Activated CD4-positive, alpha-beta T cell treated with anti-CD3 and anti-CD28 coated beads for 48 hours (primary cell): Measurements from ENCODE around the gene SUV39H1.
"Not testable (repeated sequence)": the region's sequence is repeated elsewhere in the genome, so short reads cannot be mapped to it uniquely, and the experiment has no call there.

ENCODE experiments used
- DNase-seq: peaks from one replicate; pipeline ENCODE4 v3.0.0-alpha.2; 2020

SUV39H1 gene, protein sequence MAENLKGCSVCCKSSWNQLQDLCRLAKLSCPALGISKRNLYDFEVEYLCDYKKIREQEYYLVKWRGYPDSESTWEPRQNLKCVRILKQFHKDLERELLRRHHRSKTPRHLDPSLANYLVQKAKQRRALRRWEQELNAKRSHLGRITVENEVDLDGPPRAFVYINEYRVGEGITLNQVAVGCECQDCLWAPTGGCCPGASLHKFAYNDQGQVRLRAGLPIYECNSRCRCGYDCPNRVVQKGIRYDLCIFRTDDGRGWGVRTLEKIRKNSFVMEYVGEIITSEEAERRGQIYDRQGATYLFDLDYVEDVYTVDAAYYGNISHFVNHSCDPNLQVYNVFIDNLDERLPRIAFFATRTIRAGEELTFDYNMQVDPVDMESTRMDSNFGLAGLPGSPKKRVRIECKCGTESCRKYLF

DNA sequence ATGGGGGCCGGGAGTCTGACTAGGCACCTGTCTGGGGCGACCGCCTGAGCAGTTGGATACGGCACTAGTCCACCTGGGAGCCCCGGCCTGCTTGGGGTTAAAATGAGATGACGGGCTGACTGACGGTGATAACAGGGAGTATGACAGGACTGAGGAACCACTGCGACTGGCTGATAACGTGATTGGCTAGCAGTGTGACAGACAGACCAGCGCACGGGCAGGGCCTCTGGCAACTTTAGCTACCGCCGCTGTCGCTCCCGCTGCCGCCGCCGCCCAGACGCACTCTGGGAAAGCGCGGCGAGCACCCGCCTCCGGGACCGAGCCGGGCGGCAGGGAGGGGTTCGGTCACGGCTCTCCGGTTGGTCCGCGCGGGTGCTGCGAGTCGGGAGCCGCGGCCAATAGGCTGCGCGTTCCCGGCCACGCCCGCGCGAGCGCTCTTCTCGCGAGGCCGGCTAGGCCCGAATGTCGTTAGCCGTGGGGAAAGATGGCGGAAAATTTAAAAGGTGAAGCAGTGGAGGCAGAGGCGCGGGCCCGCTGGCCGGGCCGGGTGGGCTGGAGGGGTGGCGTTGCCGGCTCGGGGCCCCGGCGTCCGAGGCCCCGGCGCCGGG, at the start of gene SUV39H1:
Gene SUV39H1, plus strand, starts transcription at position 434 of the 608 bp plus-strand sequence. Its CDS starts 51 bp downstream, at position 485.
- peak; percentile 88 for DNase-seq

DNA sequence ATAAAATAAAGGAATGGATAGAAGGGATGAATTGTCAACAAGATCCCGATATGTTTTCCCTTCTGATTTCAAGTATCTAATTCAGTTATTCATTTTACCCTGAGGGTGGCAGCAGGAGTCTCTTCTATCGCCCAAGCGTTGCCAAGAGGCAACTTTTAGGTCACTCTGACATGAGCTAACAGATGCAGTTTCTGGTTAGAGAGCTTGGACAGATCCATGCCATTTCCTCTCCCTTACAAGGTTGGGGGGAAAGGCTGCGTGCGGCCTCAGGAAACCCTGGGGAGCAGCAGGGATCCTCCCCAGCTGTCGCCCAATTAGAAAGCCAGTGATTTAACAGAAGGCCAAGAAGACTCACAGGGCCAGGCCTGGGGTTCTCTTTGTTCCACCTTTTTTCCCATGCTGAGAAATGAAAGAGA, 48.2 kb upstream of the SUV39H1 start:
- peak; percentile 14 for DNase-seq

DNA sequence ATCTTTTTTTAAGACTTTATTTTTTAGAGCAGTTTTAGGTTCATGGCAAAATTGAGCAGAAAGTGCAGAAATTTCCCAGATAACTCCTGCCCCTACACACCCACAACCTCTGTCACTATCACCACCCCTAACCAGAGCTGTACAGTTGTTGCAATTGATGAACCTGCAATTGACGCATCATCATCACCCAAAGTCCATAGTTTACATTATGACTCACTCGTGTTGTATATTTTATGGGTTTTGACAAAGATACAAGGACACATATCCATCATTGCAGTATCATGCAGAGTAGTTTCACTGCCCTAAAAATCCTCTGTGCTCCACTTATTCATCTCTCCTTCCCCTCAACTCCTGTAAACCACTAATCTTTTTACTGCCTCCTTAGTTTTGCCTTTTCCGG, 47.4 kb upstream of the SUV39H1 start:
- DNase-seq: no peak

DNA sequence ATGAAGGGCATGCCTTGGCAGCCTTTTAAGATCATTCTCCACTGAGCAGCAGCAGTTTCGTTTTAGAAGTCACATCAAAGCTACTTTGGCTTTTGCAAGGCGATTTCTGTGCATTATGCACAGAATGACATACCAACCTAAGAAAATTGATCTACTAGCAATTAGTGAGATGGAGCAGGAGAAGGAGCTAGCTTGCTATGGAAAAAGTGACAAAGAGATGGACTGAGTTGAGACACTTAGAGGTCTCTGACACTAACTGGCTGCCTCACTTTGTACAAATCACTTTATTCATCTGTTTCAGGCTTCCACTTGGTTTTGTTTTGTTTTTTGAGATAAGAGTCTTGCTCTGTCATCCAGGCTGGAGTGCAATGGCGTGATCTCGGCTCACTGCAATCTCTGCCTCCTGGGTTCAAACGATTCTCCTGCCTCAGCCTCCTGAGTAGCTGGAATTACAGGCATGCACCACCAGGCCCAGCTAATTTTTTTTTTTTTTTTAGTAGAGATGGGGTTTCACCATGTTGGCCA, 44.4 kb upstream of the SUV39H1 start:
- not testable (repeated sequence) for DNase-seq

DNA sequence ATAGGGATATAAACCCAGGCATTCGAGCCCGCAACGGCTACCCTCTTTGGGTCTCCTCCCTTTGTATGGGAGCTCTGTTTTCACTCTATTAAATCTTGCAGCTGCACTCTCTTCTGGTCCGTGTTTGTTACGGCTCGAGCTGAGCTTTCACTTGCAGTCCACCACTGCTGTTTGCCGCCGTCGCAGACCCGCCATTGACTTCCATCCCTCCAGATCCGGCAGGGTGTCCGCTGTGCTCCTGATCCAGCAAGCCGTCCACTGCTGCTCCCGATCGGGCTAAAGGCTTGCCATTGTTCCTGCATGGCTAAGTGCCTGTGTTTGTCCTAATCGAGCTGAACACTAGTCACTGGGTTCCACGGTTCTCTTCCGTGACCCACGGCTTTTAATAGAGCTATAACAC, 41.8 kb upstream of the SUV39H1 start:
- not testable (repeated sequence) for DNase-seq

DNA sequence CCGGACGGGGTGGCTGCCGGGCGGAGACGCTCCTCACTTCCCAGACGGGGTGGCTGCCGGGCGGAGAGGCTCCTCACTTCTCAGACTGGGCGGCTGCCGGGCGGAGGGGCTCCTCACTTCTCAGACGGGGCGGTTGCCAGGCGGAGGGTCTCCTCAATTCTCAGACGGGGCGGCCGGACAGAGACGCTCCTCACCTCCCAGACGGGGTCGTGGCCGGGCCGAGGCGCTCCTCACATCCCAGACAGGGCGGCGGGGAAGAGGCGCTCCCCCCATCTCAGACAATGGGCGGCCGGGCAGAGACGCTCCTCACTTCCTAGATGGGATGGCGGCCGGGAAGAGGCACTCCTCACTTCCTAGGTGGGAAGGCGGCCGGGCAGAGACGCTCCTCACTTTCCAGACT, 36.8 kb upstream of the SUV39H1 start:
- not testable (repeated sequence) for DNase-seq

DNA sequence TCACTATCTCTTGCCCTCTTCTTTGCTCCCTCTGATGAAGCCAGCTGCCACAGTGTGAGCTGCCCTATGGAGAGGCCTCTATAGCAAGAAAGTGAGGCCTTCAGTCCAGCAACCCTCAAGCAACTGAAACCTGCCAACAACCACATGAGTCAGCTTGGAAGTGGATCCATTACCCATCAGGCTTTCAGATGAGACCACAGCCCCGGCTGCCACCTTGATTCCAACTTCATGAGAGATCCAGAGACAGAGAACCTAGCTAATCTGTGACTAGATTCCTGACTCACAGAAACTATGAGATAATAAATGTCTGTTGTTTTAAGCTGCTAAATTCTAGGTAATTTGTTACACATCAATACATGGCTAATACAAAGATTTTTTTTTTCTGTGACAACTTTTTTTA, 33.3 kb upstream of the SUV39H1 start:
- peak; percentile 37 for DNase-seq

DNA sequence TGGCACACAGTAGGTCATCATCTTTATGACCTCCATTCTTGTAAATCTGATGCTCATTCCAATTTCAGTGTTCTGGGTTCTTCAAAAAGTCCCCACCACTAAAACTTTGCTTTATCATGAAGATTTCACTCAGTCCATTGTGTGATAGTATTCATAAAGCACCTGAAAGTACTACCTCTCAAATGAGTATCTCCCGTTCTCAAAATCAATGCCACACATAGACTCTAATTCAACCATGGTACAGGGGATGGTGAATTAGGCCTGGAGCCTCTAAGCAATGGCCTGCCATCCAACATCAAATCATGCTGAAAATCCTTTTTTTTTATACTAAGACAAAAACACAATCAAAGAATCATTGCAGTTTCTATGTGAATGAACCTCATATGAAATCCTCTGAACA, 32.4 kb upstream of the SUV39H1 start:
- DNase-seq: no peak

DNA sequence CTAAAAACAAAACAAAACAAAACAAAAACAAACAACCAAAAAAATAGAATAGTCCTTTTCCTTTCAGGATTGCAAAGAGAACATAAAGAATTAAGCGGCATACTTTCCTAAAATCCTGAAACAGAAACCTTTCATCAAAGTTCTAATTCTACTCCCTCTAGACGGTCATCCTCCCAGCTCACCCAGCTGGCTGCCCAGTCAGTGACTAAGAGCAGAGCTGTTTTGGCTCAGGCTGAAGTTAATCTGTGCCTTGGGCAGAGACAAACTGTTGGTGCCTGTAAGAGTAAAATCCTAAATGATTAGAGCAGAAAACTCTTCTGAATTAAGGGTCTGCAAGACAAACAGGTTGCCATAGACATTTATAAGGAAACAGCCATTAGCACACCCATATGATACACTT, 30.5 kb upstream of the SUV39H1 start:
- DNase-seq: no peak

DNA sequence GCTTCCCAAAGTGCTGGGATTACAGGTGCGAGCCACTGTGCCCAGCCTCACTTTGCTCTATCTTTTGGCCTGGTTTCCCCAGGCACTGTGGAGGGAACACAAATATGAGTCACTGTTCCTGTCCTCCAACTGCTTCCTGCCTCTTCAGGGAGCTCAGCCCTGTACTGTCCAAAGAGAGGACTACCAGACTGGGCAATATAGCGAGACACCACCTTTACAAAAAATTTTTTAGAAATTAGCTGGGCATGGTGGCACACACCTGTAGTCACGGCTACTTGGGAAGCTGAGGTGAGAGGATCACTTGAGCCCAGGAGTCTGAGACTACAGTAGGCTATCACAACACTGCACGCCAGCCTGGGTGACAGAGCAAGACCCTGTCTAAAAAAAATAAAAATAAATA, 29.9 kb upstream of the SUV39H1 start:
- no peak for DNase-seq

DNA sequence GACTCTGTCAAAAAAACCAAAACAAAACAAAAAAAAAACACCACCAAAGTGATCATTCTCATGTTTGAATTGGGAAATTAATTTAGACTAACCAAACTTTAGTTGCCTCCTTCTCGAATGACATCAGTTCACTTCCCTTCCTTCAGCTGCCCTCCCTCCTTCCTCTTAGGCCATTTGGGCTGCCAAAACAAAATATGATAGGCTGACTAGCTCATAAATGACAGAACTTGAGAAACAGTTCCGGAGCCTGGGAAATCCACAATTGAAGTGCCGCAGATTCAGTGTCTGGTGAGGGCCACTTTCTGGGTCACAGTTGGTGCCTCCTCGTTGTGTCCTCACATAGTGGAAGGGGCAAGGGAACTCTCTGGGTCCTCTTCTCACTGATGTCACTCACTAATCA, 29.0 kb upstream of the SUV39H1 start:
- no peak for DNase-seq

DNA sequence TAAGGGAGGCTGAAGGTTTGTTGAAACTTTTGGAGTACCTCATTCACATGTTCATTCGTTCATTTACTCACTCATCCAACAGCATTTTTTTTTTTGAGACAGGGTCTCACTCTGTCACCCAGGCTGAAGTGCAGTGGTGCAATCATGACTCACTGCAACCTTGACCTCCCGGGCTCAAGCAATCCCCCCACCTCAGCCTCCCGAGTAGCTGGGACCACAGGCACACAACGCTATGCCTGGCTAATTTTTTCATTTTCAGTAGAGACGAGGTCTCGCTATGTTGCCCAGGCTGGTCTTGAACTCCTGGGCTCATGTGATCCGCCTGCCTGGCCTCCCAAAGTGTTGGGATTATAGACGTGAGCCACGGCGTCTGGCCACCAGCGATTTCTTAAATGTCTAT, 28.3 kb upstream of the SUV39H1 start:
- not testable (repeated sequence) for DNase-seq

DNA sequence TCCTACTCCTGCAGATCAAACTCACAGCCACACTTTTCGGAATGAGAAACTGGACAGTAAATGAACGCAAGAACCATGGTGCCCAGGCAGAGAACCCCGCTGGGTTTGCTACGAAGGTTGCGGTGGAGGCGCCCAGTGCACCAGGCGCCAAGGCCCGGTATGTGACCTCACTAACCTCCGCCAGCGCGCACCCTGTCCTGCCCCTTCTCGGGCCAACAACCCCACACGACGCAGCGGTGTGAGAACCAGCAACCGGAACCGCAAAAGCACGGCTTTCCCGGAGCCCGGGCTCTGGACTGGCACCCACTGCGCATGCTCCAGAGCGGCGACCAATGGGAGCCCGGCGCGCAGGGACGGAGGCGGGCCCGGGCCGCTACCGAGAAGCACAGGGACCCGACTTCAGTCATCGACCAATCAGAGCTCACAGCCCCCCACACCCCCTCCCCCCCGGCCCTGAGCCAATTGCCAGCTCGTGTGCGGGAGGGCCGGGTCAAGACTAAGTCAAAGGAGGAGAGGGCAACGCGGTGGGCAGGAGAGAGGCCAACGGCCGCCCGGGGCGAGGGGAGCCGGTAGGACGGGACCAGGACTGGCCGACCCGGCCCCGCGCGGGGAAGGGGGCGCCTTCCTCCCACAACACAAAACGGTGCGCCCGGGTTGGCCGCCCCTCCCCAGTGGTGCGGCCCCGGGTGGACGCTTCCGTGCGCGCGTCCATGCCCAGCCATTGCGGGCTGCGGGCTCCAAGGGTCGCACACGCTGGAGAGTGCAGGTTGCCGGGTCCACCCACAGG, 20.2 kb upstream of the SUV39H1 start:
- peak; percentile 91 for DNase-seq

DNA sequence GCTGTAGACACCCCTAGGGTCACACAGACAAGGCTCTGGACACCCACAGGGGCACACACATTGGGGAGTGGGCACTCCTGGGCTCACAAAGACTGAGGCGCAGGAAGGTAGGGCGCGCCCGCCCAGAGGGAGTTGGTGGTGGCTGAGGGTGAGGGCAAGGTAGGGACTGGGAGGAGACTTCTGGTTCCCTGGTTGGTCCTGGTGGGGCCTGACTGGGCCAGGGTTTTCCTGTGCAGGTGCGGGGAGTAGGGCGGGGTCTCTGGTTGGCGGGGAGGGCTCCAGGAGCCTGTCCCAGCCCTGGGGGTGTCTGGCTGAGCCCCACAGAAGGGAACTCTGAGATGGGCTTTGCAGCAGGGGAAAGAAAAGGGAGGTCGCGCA, 19.7 kb upstream of the SUV39H1 start:
- peak; percentile 21 for DNase-seq

DNA sequence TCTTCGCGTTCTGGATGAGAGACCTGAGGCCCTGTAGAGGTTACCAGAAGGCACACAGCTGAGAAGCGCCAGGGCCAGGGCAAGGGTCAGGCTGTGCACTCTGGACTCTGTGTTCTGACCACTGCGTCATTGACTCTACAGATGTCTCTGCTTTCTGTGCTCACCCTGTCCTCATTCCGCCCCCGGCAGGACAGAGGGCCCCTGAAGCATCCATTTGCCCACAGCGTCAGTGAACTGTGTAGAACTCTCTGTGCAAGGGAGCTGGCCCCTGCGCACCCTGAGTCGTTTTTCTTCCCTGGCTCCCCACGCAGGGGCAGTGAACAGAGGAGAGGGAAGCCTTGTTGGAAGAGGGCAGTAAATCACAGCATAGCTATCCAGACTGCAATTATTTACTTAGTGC, 19.0 kb upstream of the SUV39H1 start:
- no peak for DNase-seq

DNA sequence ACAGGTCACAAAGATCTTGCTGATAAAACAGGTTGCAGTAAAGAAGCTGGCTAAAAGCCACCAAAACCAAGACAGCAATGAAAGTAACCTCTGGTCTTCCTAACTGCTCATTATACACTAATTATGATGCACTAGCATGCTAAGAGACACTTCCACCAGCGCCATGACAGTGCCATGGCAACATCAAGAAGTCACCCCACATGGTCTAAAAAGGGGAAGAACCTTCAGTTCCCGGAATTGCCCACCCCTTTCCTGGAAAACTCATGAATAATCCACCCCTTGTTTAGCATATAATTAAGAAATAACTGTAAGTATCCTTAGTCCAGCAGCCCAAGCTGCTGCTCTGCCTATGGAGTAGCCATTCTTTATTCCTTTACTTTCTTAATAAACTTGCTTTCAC, 16.1 kb upstream of the SUV39H1 start:
- peak; percentile 64 for DNase-seq

DNA sequence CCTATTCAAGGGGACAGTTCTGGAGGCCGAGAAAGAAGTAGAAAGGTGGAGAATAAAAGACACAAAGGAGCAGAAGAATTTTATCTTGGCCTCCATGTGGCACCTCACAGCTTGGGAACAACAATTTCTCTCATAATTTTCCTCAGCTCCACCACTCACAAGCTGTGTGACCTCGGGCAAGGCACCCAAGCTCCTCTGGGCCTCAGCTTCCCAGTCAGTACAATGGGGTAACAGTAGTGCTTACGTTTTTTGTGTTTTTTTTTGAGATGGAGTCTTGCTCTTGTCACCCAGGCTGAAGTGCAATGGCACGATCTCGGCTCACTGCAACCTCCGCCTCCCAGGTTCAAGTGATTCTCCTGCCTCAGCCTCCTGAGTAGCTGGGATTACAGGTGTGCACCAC, 15.6 kb upstream of the SUV39H1 start:
- not testable (repeated sequence) for DNase-seq

DNA sequence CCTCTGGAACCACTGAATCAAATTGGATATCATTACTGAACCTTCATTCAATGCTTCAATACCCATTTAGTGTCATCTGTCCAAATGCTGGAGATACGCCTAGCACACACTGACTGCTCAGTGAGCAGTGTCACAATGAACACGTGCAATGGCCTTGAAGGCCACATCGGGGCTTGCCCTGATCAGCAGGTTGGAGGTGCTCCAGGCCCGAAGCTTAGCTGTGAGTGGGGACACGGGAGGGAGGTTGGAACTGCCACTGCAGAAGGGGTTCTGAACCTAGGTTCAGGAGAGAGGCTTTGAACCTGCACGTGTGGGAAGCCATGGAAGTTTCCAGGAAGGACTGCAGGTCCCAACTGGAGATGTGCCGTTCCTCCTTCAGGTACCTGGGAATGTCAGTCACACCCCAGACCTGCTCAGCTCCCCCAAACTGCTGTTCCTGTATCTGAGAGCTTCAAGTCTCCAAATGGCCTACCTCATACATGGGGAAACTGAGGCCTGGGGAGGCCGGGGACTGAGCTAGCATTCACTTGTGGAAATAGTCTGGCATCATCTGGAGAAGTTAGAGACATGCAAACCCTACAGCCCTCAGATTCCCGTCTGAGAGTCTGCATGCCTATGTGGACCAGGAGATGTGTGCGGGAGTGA, 14.9 kb upstream of the SUV39H1 start:
- no peak for DNase-seq

DNA sequence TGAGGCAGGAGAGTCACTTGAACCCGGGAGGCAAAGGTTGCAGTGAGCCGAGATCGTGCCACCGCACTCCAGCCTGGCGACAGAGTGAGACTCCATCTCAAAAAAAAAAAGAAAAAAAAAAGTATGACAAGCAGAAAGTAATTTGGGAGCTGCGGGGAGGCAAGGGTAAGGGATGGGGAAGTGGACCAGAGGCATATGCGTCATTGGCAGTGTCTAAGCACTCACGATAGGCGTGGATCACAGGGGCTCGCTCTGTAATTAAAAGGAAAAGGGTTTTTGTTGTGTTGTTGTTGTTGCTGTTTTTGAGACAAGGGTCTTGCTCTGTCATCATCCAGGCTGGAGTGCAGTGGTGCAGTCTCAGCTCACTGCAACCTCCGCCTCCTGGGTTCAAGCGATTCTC, 13.7 kb upstream of the SUV39H1 start:
- not testable (repeated sequence) for DNase-seq

DNA sequence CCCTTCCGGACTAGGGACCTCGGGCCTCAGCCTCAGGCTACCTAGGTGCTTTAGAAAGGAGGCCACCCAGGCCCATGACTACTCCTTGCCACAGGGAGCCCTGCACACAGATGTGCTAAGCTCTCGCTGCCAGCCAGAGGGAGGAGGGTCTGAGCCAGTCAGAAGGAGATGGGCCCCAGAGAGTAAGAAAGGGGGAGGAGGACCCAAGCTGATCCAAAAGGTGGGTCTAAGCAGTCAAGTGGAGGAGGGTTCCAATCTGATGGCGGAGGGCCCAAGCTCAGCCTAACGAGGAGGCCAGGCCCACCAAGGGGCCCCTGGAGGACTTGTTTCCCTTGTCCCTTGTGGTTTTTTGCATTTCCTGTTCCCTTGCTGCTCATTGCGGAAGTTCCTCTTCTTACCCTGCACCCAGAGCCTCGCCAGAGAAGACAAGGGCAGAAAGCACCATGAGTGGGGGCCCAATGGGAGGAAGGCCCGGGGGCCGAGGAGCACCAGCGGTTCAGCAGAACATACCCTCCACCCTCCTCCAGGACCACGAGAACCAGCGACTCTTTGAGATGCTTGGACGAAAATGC, 13.0 kb upstream of the SUV39H1 start, which contains the start of gene WAS:
Gene WAS, plus strand, starts transcription at position 389 of the 572 bp plus-strand sequence. Its CDS starts 55 bp downstream, at position 444.
- DNase-seq: peak; percentile 58

DNA sequence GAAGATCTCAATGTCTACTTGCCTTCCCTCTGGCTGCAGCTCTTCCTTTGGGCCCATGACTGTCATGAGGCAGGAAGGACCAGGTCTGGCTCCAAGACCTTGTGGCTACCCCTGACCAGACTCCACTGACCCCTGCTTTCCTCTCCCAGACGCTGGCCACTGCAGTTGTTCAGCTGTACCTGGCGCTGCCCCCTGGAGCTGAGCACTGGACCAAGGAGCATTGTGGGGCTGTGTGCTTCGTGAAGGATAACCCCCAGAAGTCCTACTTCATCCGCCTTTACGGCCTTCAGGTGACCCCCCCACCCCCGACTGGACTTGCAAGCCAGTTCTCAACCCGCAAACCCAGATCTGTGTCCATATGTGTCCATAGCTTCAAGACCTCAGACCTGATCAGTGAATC, 12.4 kb upstream of the SUV39H1 start:
- no peak for DNase-seq

DNA sequence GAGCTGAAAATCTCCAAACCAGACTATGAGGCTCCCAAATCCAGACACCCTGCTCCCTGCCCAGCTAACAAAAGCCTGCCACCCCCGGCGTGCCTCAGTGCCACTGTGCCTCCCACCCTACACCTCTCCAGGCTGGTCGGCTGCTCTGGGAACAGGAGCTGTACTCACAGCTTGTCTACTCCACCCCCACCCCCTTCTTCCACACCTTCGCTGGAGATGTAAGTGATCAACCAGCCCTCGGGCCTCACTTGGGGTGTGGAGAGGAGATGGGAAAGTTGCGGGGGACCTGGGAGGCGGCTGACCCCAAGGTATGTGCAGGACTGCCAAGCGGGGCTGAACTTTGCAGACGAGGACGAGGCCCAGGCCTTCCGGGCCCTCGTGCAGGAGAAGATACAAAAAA, 11.1 kb upstream of the SUV39H1 start:
- DNase-seq: no peak
